CD4-positive, alpha-beta T cell (primary cell): ENCODE data around the gene PLPP2. TPM values are rescaled to one million over a fixed set of nuclear protein-coding genes. Genes with fewer than 3 reads are reported as not detected.

Source experiments
- ATAC-seq: fragments of 200-7000 bp; cut with Tn5 transposase; one replicate; pipeline ENCODE4 v1.10.0; 2022; ENCODE audit warnings: mild to moderate bottlenecking; ENCODE audit not compliant: poor library complexity
- CTCF ChIA-PET: fragments of 350-600 bp; sonication (Branson Sonifier 250); formaldehyde crosslinking; loops from one replicate; lab custom pipeline; 2021; ENCODE audit warnings: antibody characterized with exemption, inconsistent platforms; lab: Charles Lee
- POLR2A ChIA-PET: fragments of 350-600 bp; sonication (Branson Sonifier 250); formaldehyde crosslinking; loops from one replicate; lab custom pipeline; 2021; ENCODE audit warnings: antibody characterized with exemption, inconsistent platforms; lab: Charles Lee
- DNase-seq, 14 experiments: peaks; one replicate each; pipeline ENCODE4 v3.0.0-alpha.2; 2013 to 2020; ENCODE audit warnings: mixed read lengths in 2 of 14
- H3K27ac ChIP-seq, 2 donors: one replicate each; pipeline versions ENCODE4 v1.5.1 to v1.7.0; 2013; ENCODE audit warnings: low read length in 2 of 2, low read depth in 1 of 2, mild to moderate bottlenecking in 1 of 2
- H3K27me3 ChIP-seq, 2 experiments: 1 replicate in 1 of 2; 2 replicates in 1 of 2; pipeline versions ENCODE4 v1.6.1 to v1.7.0; 2013; ENCODE audit warnings: low read length in 2 of 2, control low read depth in 1 of 2, mild to moderate bottlenecking in 1 of 2, moderate library complexity in 1 of 2; ENCODE audit not compliant: insufficient read depth in 2 of 2, control insufficient read depth in 1 of 2
- H3K36me3 ChIP-seq: one replicate; pipeline ENCODE4 v1.6.1; 2013; ENCODE audit warnings: low read length, control low read depth; ENCODE audit not compliant: insufficient read depth
- H3K4me1 ChIP-seq: one replicate; pipeline ENCODE4 v1.6.1; 2013; ENCODE audit warnings: low read length, control low read depth; ENCODE audit not compliant: insufficient read depth
- H3K4me3 ChIP-seq: one replicate; pipeline ENCODE4 v1.5.1; 2013; ENCODE audit warnings: mild to moderate bottlenecking, low read length, moderate library complexity
- H3K9me3 ChIP-seq, 2 experiments: 1 replicate in 1 of 2; 2 replicates in 1 of 2; pipeline versions ENCODE4 v1.6.1 to v1.7.0; 2013; ENCODE audit warnings: low read length in 2 of 2, mild to moderate bottlenecking in 2 of 2, control low read depth in 1 of 2, moderate library complexity in 1 of 2; ENCODE audit not compliant: control insufficient read depth in 1 of 2, insufficient read depth in 1 of 2
- H3K27ac Mint-ChIP-seq: one replicate; pipeline ENCODE4 v1.8.0; 2020; ENCODE audit warnings: mixed read lengths
- H3K27me3 Mint-ChIP-seq: one replicate; pipeline ENCODE4 v1.8.0; 2021; ENCODE audit warnings: mixed read lengths
- H3K36me3 Mint-ChIP-seq: one replicate; pipeline ENCODE4 v1.8.0; 2021; ENCODE audit warnings: low read depth, mixed read lengths
- H3K4me1 Mint-ChIP-seq: one replicate; pipeline ENCODE4 v1.8.0; 2021; ENCODE audit warnings: low read depth, mixed read lengths
- H3K4me3 Mint-ChIP-seq: one replicate; pipeline ENCODE4 v1.8.0; 2020; ENCODE audit warnings: mild to moderate bottlenecking, mixed read lengths
- H3K9me3 Mint-ChIP-seq: one replicate; pipeline ENCODE4 v1.8.0; 2020; ENCODE audit warnings: mixed read lengths
- intact Hi-C, 2 experiments: fragments of 100-400 bp; cut with DNase I in 1 of 2; cut with micrococcal nuclease in 1 of 2; formaldehyde crosslinking; loops; one replicate each; pipeline versions ENCODE4 v1.15.1 to v1.9.0; 2023 to 2025; cut with DNase I, micrococcal nuclease
- total RNA-seq, 174 experiments: library from RNA in 2 of 174; stranded (reverse) in 2 of 174; gene quantifications; one replicate each; pipeline ENCODE4 v1.2.3 and lab custom pipeline; 2021 to 2026
- TF ChIP-seq, protein P1 (sequence below): fragments of 200-600 bp; IDR thresholded peaks from one replicate; pipeline ENCODE4 v1.8.0; 2022; ENCODE audit warnings: antibody characterized with exemption, mild to moderate bottlenecking

PLPP2 gene
- total RNA-seq, 2 experiments from 2014 or later, result 0.64 TPM; not detected in 1

DNA sequence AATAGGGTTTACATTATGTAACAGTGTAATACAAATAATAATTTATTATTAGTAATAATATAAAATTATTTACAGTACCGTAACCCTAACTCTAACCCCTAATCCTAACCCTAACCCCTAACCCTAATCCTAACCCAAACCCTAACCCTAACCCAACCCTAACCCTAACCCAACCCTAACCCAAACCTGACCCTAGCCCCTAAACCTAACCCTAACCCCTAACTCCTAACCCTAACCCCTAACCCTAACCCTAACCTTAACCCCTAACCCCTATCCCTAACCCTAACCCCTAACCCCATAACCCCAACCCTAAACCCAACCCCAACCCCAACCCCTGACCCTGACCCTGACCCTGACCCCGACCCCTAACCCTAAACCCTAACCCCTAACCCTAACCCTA, 45.7 kb downstream of the PLPP2 start:
- no peaks in the 10 kb centered on the region for H3K27me3 ChIP-seq
- CTCF ChIA-PET, result no interaction called here

More for the DNA sequence above, 45.7 kb downstream of the PLPP2 start:
- no peak overlapping the region for H3K27ac ChIP-seq
- H3K36me3 Mint-ChIP-seq, result no peaks in the 10 kb centered on the region
- ATAC-seq (no peak), DNase-seq (no peak)
- POLR2A ChIA-PET, result no interaction called here
- H3K9me3 Mint-ChIP-seq, result no peaks in the 10 kb centered on the region
- no peaks in the 10 kb centered on the region for H3K27me3 Mint-ChIP-seq
- no peak overlapping the region for H3K4me3 Mint-ChIP-seq
- no peaks in the 10 kb centered on the region for H3K4me1 Mint-ChIP-seq
- no peaks in the 10 kb centered on the region for H3K9me3 ChIP-seq
- TF ChIP-seq, protein P1, sequence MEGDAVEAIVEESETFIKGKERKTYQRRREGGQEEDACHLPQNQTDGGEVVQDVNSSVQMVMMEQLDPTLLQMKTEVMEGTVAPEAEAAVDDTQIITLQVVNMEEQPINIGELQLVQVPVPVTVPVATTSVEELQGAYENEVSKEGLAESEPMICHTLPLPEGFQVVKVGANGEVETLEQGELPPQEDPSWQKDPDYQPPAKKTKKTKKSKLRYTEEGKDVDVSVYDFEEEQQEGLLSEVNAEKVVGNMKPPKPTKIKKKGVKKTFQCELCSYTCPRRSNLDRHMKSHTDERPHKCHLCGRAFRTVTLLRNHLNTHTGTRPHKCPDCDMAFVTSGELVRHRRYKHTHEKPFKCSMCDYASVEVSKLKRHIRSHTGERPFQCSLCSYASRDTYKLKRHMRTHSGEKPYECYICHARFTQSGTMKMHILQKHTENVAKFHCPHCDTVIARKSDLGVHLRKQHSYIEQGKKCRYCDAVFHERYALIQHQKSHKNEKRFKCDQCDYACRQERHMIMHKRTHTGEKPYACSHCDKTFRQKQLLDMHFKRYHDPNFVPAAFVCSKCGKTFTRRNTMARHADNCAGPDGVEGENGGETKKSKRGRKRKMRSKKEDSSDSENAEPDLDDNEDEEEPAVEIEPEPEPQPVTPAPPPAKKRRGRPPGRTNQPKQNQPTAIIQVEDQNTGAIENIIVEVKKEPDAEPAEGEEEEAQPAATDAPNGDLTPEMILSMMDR, result no peak
- intact Hi-C loops, result no loop called here
- no peak overlapping the region for H3K4me3 ChIP-seq
- no peaks in the 10 kb centered on the region for H3K4me1 ChIP-seq
- no peaks in the 10 kb centered on the region for H3K36me3 ChIP-seq
- no peak overlapping the region for H3K27ac Mint-ChIP-seq

Other genes with a start within 250 kb of the PLPP2 start
- not detected for gene OR4F17, start 184.3 kb downstream of the PLPP2 start, total RNA-seq
- 10 to 100 TPM in 1 of 2 experiments, 1 to 10 TPM in 1; 9.5 to 11.5 TPM for gene MIER2, start 53.4 kb upstream of the PLPP2 start, total RNA-seq
- gene C2CD4C, start 117.7 kb upstream of the PLPP2 start, total RNA-seq, result not detected
- under 1 TPM; 0.36 to 0.42 TPM for gene SHC2, start 169.6 kb upstream of the PLPP2 start, total RNA-seq
- under 1 TPM; 0.20 to 0.91 TPM for gene MADCAM1, start 205.1 kb upstream of the PLPP2 start, total RNA-seq
- 10 to 100 TPM; 17.2 to 18.2 TPM for gene TPGS1, start 216.1 kb upstream of the PLPP2 start, total RNA-seq
- 10 to 100 TPM; 38.5 to 43.4 TPM for gene CDC34, start 240.4 kb upstream of the PLPP2 start, total RNA-seq